Cardiac fibroblast (primary cell): ENCODE measurements around the gene KSR1.

Source experiments
- DNase-seq, 2 donors: peaks; one replicate each; pipeline versions ENCODE4 v3.0.0 to v3.0.0-alpha.2; 2010; ENCODE audit warnings: low read depth in 2 of 2
- H3K4me3 ChIP-seq, 2 donors: replicated peaks in 1 of 2; 1 replicate in 1 of 2; 2 replicates in 1 of 2; pipeline ENCODE4 v1.5.1; 2011; ENCODE audit warnings: low read depth in 2 of 2, low read length in 2 of 2, mild to moderate bottlenecking in 2 of 2, moderate library complexity in 1 of 2
- TF ChIP-seq, protein P1 (sequence below): IDR thresholded peaks from one replicate; pipeline ENCODE4 v1.5.1; 2011; ENCODE audit warnings: low read depth, mild to moderate bottlenecking, low read length, inconsistent platforms

Gene KSR1

DNA sequence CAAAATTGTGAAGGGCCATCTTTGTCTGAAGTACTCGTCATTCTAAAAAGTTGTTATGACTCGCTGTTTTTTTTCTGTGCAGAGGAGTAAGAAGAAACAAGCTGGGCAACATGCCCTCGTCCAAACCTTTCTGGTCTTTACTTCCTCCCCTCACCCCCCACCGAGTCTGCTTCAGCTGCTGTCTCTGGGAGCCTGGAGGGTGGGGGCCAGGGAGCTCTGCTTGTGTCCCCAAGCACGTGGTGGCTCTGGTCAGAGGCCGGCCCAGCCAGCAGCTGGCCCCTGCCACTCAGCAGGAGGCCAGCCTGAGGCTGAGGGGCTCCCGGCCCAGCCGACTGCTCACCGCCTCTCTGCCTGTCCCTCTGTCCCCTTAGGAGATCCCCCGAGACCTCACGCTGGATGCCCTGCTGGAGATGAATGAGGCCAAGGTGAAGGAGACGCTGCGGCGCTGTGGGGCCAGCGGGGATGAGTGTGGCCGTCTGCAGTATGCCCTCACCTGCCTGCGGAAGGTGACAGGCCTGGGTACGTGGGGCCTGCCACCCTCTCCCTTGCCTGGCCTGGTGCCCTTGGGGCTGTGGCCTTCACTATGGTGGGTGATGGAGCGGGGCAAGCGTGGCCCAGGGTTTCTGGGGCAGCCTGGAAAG lies 121.0 kb downstream of the KSR1 start:
- peak; percentile 54 to 69 for DNase-seq

DNA sequence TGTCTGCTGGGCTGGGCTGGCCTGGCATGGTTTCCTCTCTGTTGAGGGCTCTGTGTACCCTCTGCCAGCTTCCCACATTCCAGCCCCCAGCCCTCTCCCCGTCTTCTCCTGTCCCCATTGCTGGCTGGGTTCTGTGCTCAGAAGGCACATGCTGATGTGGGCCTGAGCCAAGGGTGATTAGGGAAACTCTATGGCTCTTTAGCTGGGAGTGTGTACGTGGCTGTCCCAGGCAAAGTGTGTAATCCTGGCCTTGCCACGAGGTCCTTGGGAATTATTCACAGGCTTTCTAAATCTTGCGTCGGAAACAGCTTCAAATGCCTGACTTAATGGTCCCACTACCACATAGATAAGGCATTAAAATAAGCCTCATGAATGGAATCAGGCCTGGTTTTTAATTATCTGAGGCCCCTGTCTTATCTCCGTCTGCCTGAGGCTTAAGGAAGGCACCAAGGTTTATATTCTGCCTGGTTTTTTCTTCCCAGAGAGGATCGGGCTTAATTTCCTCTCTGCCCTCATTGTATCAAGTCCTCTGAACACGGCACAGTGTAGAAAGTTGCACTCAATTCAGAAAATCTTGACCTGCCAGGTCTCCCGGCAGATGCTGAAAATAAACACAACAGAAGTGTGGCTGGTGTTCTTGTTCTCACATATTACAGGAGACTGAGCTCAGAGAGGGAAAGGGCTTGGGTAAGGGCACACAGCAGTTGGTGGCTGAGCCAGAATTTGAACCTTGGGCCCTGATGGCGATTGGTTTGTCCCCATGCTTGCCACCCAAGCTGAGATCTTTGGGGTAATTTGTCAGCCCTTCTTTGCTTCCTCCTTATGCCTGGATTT lies 121.9 kb downstream of the KSR1 start:
- H3K4me3 ChIP-seq, result no peak overlapping the region
- DNase-seq, result peak in 1 of 2 donors; percentile 79
- TF ChIP-seq, protein P1, sequence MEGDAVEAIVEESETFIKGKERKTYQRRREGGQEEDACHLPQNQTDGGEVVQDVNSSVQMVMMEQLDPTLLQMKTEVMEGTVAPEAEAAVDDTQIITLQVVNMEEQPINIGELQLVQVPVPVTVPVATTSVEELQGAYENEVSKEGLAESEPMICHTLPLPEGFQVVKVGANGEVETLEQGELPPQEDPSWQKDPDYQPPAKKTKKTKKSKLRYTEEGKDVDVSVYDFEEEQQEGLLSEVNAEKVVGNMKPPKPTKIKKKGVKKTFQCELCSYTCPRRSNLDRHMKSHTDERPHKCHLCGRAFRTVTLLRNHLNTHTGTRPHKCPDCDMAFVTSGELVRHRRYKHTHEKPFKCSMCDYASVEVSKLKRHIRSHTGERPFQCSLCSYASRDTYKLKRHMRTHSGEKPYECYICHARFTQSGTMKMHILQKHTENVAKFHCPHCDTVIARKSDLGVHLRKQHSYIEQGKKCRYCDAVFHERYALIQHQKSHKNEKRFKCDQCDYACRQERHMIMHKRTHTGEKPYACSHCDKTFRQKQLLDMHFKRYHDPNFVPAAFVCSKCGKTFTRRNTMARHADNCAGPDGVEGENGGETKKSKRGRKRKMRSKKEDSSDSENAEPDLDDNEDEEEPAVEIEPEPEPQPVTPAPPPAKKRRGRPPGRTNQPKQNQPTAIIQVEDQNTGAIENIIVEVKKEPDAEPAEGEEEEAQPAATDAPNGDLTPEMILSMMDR, result no peak

More for the DNA sequence above, 121.0 kb downstream of the KSR1 start:
- H3K4me3 ChIP-seq, result no peak overlapping the region
- TF ChIP-seq, protein P1, result no peak

DNA sequence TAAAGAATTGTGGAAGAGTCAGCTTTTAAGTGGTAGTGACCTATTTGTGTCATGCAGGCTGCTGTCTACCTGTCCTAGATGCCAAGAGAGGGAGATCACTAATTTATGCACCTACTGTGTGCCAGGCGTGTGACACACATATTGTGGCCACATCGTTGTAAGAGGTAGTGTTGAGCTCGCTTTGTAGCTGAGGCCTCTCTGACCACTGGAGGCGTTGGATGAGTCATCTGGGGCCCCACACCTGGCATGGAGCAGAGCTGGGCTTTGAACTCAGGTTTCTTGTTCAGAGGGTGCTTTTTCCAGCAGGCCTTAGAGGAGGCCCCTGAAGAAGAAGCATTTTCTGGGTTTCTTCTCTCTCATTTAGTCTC lies 122.5 kb downstream of the KSR1 start:
- DNase-seq, result peak; percentile 39 to 45
- TF ChIP-seq, protein P1, result no peak
- H3K4me3 ChIP-seq, result no peak overlapping the region

DNA sequence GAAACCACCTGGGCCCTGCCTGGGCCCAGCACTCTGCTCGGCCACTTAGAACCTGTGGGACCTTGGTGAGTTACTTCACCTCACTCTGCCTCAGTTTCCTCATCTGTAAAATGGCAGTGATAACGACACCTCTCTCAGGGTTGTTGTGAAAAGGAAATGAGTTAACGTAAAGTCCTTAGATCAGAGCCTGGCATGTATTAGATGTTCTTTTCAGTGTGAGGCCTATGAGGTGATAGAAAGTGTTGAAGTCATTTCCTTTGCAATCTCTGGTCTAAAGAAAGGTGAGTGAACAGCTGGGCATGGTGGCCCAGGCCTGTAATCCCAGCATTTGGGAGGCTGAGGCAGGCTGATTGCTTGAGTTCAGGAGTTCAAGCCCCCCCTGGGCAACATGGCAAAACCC lies 123.1 kb downstream of the KSR1 start:
- TF ChIP-seq, protein P1, result no peak
- no peak for DNase-seq
- no peak overlapping the region for H3K4me3 ChIP-seq

DNA sequence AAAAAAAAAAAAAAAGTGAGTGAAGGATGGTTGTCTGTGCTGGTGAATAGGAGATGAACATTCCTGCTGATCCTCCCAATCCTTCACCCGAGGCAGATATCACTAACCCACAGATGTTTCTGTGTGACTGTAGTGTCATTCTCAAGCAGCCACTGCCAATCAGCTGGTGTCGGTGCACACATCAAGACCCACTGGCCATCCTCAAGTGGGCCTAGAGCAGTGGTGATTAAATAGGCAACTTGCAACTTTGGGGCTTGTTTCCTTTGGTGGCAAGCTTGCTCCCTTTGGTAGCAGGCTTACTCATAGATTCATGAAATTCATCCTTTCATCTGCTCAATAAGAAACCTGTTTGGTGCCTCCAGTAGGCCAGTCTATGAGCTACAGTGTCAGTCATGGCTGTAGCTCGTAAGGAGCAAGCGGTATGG lies 123.7 kb downstream of the KSR1 start:
- DNase-seq, result no peak
- TF ChIP-seq, protein P1, result no peak
- no peak overlapping the region for H3K4me3 ChIP-seq

DNA sequence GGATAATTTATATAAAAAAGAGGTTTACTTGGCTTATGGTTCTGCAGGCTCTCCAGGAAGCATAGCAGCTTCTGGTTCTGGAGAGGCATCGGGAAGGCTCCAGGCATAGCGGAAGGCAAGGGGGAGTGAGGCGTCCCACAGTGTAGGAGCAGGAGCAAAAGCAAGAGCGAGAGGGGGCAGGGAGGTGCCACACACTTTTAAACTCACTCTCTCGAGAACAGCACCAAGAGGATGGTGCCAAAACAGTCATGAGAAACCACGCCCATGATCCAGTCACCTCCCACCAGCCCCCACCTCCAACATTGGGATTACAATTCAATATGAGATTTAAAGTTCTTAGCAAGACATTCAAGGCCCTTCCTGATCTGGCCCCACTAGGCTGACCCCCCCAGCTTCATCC lies 124.8 kb downstream of the KSR1 start:
- TF ChIP-seq, protein P1, result no peak
- no peak for DNase-seq
- no peak overlapping the region for H3K4me3 ChIP-seq
